CD4-positive, CD25-positive, alpha-beta regulatory T cell (primary cell): ENCODE measurements around the gene TOMM6. TPM values are rescaled to one million over a fixed set of nuclear protein-coding genes. Genes with fewer than 3 reads are reported as not detected.

Source experiments
- ATAC-seq, 2 donors: fragments of 150-1000 bp; cut with Tn5 transposase; one replicate each; pipeline ENCODE4 v1.10.0; 2021; ENCODE audit warnings: low read depth in 2 of 2, moderate number of reproducible peaks in 2 of 2, moderate library complexity in 1 of 2
- DNase-seq, 3 donors: peaks; one replicate each; pipeline versions ENCODE4 v3.0.0 to v3.0.0-alpha.2; 2012 to 2022; ENCODE audit warnings: mixed read lengths in 1 of 3
- H3K27ac ChIP-seq: one replicate; pipeline ENCODE4 v1.7.0; 2013; ENCODE audit warnings: mild to moderate bottlenecking, low read length; ENCODE audit not compliant: insufficient read depth, poor library complexity, severe bottlenecking
- H3K27me3 ChIP-seq: one replicate; pipeline ENCODE4 v1.7.0; 2013; ENCODE audit warnings: low read length; ENCODE audit not compliant: control insufficient read depth, insufficient read depth
- H3K36me3 ChIP-seq: one replicate; pipeline ENCODE4 v1.7.0; 2013; ENCODE audit warnings: mild to moderate bottlenecking, low read length, moderate library complexity; ENCODE audit not compliant: control insufficient read depth, insufficient read depth
- H3K4me1 ChIP-seq: 2 replicates; pipeline ENCODE4 v1.7.0; 2013; ENCODE audit warnings: mild to moderate bottlenecking, low read length; ENCODE audit not compliant: insufficient read depth, control insufficient read depth, poor library complexity, severe bottlenecking
- H3K4me3 ChIP-seq: one replicate; pipeline ENCODE4 v1.7.0; 2013; ENCODE audit warnings: low read depth, mild to moderate bottlenecking, low read length, moderate library complexity
- H3K9me3 ChIP-seq, 2 experiments: 1 replicate in 1 of 2; 2 replicates in 1 of 2; pipeline ENCODE4 v1.7.0; 2013; ENCODE audit warnings: low read length in 2 of 2, mild to moderate bottlenecking in 1 of 2, moderate library complexity in 1 of 2; ENCODE audit not compliant: control insufficient read depth in 2 of 2
- H3K27ac Mint-ChIP-seq, 3 donors: one replicate each; pipeline ENCODE4 v1.8.0; 2020 to 2022; ENCODE audit warnings: mild to moderate bottlenecking in 3 of 3, mixed read lengths in 3 of 3, moderate library complexity in 2 of 3
- H3K27me3 Mint-ChIP-seq: one replicate; pipeline ENCODE4 v1.8.0; 2022; ENCODE audit warnings: mild to moderate bottlenecking, mixed read lengths
- H3K36me3 Mint-ChIP-seq: one replicate; pipeline ENCODE4 v1.8.0; 2020; ENCODE audit warnings: mixed read lengths
- H3K4me1 Mint-ChIP-seq, 4 donors: one replicate each; pipeline ENCODE4 v1.8.0; 2020 to 2022; ENCODE audit warnings: mixed read lengths in 4 of 4, mild to moderate bottlenecking in 1 of 4
- H3K4me3 Mint-ChIP-seq, 4 donors: one replicate each; pipeline ENCODE4 v1.8.0; 2020 to 2022; ENCODE audit warnings: mild to moderate bottlenecking in 4 of 4, mixed read lengths in 4 of 4, moderate library complexity in 3 of 4
- H3K9me3 Mint-ChIP-seq, 7 donors: one replicate each; pipeline ENCODE4 v1.8.0; 2020 to 2022; ENCODE audit warnings: mixed read lengths in 7 of 7, mild to moderate bottlenecking in 3 of 7, moderate library complexity in 2 of 7
- polyA plus RNA-seq, 4 donors: library from polyadenylated mRNA; unstranded; fragments of 300-500 nt; fragmentation: Illumina TruSeq; gene quantifications; one replicate each; pipeline ENCODE4 v1.2.3, GENCODE V29; 2021
- total RNA-seq: library from RNA; stranded (reverse); gene quantifications from one replicate; pipeline ENCODE4 v1.2.3, GENCODE V29; 2022

TOMM6 gene
- total and polyA plus RNA-seq, 5 donors from 2014 or later = 102 to 364 (median 361) TPM

DNA sequence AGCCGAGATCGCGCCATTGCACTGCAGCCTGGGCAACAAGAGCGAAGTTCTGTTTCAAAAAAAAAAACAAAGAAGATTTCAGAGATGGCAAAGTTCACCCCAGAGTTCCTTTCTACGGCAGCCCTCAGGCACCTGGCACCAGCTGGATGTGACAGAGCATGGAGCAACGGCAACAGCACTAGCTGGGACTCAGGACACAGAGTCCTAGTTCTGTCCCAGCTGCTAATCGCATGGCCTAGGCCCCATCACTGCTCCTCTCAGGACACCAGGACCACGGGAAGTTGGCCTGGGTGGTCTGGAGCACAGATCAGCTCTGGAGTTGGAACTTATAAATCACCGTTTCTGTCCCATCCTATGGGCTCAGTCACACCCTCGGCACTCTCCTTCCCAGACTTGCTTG is 41.4 kb upstream of the TOMM6 start:
- no peak overlapping the region for H3K27ac Mint-ChIP-seq
- peaks cover 4% of the 10 kb centered on the region for H3K27me3 Mint-ChIP-seq
- no peaks in the 10 kb centered on the region for H3K27me3 ChIP-seq

DNA sequence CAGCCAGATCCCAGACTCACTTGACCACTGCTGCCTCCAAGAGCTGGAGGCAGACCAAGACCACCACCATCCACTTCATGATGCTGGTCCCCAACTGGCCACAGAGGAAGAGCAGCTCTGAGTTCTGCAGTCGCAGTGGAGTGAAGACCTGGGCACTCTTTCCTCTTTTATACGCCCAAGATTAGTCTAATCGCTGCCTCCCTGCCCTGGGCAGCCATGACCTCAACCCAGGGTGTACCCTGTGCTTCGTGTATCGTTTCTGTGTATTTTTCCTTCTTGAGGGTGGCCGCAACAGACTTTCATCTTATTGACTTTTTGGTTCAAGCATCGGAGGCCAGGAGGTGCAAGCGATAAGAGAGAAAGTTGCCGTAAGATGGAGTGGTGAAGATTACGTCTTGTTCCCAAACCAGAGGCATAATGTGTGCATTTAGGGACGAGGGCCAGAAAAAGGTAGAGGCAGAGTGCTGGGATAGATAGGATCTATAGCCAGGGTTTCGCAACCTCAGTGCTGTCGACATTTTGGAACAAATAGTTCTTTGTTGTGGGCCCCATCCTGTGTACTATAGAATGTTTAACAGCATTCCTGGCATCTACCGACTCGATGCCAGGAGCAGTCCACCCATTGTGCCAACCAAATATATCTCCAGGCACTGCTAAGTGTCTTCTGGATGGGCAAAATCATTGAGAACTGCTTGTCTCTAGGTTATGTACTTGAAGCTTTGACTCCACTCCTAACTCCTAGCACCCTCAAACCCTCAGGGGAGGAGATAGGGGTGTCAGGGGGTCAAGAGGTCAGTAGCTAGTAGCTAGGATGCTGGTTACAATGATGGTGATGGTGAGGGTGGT is 40.0 kb upstream of the TOMM6 start, which contains the start of gene PGC:
PGC (minus strand) TSS at position 142 of the 846 bp plus-strand sequence; CDS start at position 79, 63 bp downstream.
- no peaks in the 10 kb centered on the region for H3K27me3 ChIP-seq
- no peak within 1 kb of the TSS for H3K4me3 ChIP-seq
- peak within 1 kb of the TSS in 1 of 3 donors; percentile 27 for H3K27ac Mint-ChIP-seq
- peaks cover 0 to 2% (median 0%) of the 10 kb centered on the region in 7 donors for H3K9me3 Mint-ChIP-seq
- ATAC-seq (no peak), DNase-seq (no peak)
- H3K4me1 Mint-ChIP-seq = peaks cover 0 to 2% (median 0%) of the 10 kb centered on the region in 4 donors
- H3K4me3 Mint-ChIP-seq = no peak within 1 kb of the TSS
- no peaks in the 10 kb centered on the region for H3K36me3 Mint-ChIP-seq
- peaks cover 4% of the 10 kb centered on the region for H3K27me3 Mint-ChIP-seq
- no peak within 1 kb of the TSS for H3K27ac ChIP-seq
- no peaks in the 10 kb centered on the region for H3K4me1 ChIP-seq
- H3K36me3 ChIP-seq = no peaks in the 10 kb centered on the region
- no peaks in the 10 kb centered on the region for H3K9me3 ChIP-seq

More for the DNA sequence above, 41.4 kb upstream of the TOMM6 start:
- no peak for DNase-seq
- no peaks in the 10 kb centered on the region for H3K36me3 Mint-ChIP-seq
- no peak overlapping the region for H3K4me3 Mint-ChIP-seq
- no peak for ATAC-seq
- Histone ChIP-seq H3K4me3 (no peak overlapping the region), H3K27ac (no peak overlapping the region), H3K36me3 (no peaks in the 10 kb centered on the region), H3K9me3 (no peaks in the 10 kb centered on the region), H3K4me1 (no peaks in the 10 kb centered on the region)
- H3K9me3 Mint-ChIP-seq = peaks cover 0 to 2% (median 0%) of the 10 kb centered on the region in 7 donors
- H3K4me1 Mint-ChIP-seq = peaks cover 0 to 2% (median 0%) of the 10 kb centered on the region in 4 donors

DNA sequence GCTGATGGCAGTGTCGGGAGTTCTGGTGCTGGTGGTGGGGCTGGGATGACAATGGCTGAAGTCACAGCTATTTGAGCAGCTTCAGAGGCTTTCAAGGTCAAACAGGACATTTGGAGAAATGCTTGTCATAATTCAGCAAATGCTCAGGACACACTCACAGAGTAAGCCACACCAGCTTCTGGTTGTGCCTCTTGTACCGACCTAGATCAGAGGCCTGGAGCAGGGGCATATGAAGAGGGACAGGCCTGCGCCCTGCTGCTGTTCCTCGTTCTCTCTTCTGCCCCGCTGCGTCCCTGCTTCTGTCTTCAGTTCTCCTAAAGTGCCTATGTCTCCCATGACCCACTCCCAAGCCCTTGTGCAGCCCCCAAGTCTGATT is 39.4 kb upstream of the TOMM6 start:
- no peaks in the 10 kb centered on the region for H3K36me3 ChIP-seq
- DNase-seq (no peak), ATAC-seq (no peak)
- peaks cover 0 to 2% (median 0%) of the 10 kb centered on the region in 7 donors for H3K9me3 Mint-ChIP-seq
- H3K9me3 ChIP-seq = no peaks in the 10 kb centered on the region
- no peaks in the 10 kb centered on the region for H3K4me1 ChIP-seq
- H3K27ac ChIP-seq = no peak overlapping the region
- peaks cover 4% of the 10 kb centered on the region for H3K27me3 Mint-ChIP-seq
- H3K4me3 Mint-ChIP-seq = no peak overlapping the region
- no peaks in the 10 kb centered on the region for H3K27me3 ChIP-seq
- no peak overlapping the region for H3K27ac Mint-ChIP-seq
- no peaks in the 10 kb centered on the region for H3K36me3 Mint-ChIP-seq
- no peaks in the 10 kb centered on the region for H3K4me1 Mint-ChIP-seq
- no peak overlapping the region for H3K4me3 ChIP-seq

DNA sequence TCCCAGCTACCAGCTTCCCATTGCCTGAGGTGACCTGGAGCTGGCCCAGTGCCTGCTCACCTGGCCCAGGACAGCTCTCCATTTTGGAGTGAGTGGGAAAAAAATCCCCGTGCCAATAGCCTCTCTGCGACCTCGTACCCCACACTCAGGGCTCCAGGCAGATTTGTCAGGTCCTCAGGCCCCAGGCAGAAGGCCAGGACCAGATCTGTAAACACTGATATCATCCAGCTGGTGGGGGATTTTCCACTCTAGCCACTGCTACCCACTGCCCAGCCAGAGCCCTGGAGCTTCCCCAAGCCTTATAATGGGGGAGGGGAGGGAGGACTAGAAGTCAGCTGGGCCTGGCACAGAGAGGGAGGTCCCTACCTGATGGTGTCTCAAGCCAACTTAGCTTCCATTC is 39.0 kb upstream of the TOMM6 start:
- Histone ChIP-seq H3K36me3 (no peaks in the 10 kb centered on the region), H3K27ac (no peak overlapping the region), H3K4me1 (no peaks in the 10 kb centered on the region), H3K4me3 (no peak overlapping the region), H3K9me3 (no peaks in the 10 kb centered on the region), H3K27me3 (no peaks in the 10 kb centered on the region)
- DNase-seq (no peak), ATAC-seq (no peak)
- no peak overlapping the region for H3K27ac Mint-ChIP-seq
- H3K36me3 Mint-ChIP-seq = no peaks in the 10 kb centered on the region
- H3K4me1 Mint-ChIP-seq = no peaks in the 10 kb centered on the region
- H3K4me3 Mint-ChIP-seq = no peak overlapping the region
- peaks cover 0 to 2% (median 0%) of the 10 kb centered on the region in 7 donors for H3K9me3 Mint-ChIP-seq
- H3K27me3 Mint-ChIP-seq = peaks cover 4% of the 10 kb centered on the region

DNA sequence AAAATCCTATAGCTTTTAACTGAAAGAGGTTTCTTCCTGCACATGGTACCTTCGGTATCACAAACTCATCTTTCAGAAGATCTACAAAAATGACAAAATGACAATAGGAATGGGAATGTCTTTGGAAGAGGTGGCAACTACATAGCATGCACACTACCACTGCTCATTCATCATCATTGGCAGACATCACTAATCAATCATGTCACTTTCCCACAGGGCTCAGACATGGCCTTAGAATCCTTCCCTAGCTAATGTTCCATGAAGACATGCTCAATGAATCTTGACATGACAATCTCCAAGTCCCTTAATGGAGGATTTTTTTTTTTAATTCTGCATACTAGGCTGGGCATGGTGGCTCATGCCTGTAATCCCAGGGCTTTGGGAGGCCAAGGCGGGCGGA is 37.1 kb upstream of the TOMM6 start:
- Mint-ChIP-seq H3K4me3 (no peak overlapping the region), H3K27ac (no peak overlapping the region), H3K36me3 (no peaks in the 10 kb centered on the region), H3K27me3 (peaks cover 9% of the 10 kb centered on the region), H3K9me3 (peaks cover 0 to 2% (median 0%) of the 10 kb centered on the region in 7 donors), H3K4me1 (no peaks in the 10 kb centered on the region)
- no peak for ATAC-seq
- Histone ChIP-seq H3K27me3 (no peaks in the 10 kb centered on the region), H3K4me1 (no peaks in the 10 kb centered on the region), H3K36me3 (no peaks in the 10 kb centered on the region), H3K27ac (no peak overlapping the region), H3K4me3 (no peak overlapping the region), H3K9me3 (no peaks in the 10 kb centered on the region)
- DNase-seq = no peak

DNA sequence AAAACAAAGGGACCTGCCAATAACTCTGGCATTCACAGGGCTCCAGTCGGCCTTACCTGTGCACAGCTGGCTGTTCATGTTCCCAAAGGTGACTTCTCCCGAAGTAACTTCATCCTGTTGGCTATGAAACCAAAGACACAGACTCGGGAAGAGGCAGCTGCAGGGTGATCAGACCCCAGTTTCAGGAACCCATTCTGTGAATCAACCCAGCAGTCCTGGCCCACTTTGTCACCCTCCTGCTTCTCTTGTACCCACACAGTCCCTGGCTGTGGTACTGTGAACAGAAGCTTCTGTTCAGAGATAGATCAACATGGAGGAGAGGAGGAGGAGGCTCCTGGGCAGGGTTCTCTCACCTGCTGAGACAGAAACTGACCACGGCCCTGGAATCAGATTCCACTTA is 31.6 kb upstream of the TOMM6 start:
- H3K4me1 ChIP-seq = no peaks in the 10 kb centered on the region

DNA sequence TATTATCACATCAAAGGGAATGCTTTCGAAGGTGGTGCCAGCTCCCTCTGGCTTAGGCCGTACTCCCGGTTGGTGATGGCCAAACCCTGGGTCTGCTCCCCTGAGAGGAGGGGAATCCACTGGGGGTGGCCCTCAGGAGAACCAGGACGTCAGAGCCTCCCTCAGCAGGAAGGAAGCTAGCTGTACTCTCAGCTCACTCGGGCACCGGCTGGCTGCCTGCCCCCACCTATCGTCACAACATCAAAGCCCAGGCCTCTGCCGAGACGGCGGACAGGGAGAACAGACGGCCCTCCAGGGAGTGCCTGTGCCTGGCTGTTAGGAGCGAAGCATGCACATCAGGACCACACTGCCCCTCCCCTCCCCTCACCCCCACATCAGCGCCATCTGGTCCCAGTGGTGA is 31.1 kb upstream of the TOMM6 start:
- Mint-ChIP-seq H3K4me1 (peaks cover 0 to 2% (median under 1%) of the 10 kb centered on the region in 4 donors), H3K27ac (no peak overlapping the region), H3K36me3 (no peaks in the 10 kb centered on the region), H3K27me3 (peaks cover 5% of the 10 kb centered on the region), H3K9me3 (peaks cover 0 to 1% (median 0%) of the 10 kb centered on the region in 7 donors), H3K4me3 (no peak overlapping the region)
- H3K4me3 ChIP-seq = no peak overlapping the region
- ATAC-seq (no peak), DNase-seq (no peak)
- H3K27me3 ChIP-seq = no peaks in the 10 kb centered on the region
- H3K36me3 ChIP-seq = no peaks in the 10 kb centered on the region
- H3K9me3 ChIP-seq = no peaks in the 10 kb centered on the region
- H3K4me1 ChIP-seq = no peaks in the 10 kb centered on the region
- no peak overlapping the region for H3K27ac ChIP-seq

More for the DNA sequence above, 31.6 kb upstream of the TOMM6 start:
- H3K36me3 Mint-ChIP-seq = no peaks in the 10 kb centered on the region
- Histone ChIP-seq H3K36me3 (no peaks in the 10 kb centered on the region), H3K4me3 (no peak overlapping the region), H3K27ac (no peak overlapping the region), H3K27me3 (no peaks in the 10 kb centered on the region), H3K9me3 (no peaks in the 10 kb centered on the region)
- H3K9me3 Mint-ChIP-seq = peaks cover 0 to 1% (median 0%) of the 10 kb centered on the region in 7 donors
- ATAC-seq (no peak), DNase-seq (no peak)
- peaks cover 0 to 2% (median under 1%) of the 10 kb centered on the region in 4 donors for H3K4me1 Mint-ChIP-seq
- H3K27me3 Mint-ChIP-seq = peaks cover 5% of the 10 kb centered on the region
- H3K4me3 Mint-ChIP-seq = no peak overlapping the region
- no peak overlapping the region for H3K27ac Mint-ChIP-seq

DNA sequence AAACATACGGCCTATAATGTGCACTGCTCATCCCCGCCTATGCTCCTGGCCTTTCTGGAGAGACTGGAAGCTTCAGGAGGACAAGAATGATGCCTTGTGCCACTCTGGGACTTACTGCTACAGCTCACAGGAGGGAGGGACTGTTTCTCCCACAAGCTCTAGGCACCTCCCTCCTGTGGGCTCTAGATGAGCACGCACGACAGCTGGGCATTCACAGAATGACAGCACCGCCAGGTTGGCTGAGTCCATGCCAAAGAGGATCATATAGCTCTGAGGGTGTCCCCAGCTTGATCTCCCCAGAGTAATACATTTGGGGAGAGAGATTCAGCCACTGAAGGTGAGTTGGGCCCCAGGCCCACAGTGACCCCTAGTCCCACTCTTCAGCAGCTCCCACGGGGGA is 30.2 kb upstream of the TOMM6 start:
- Histone ChIP-seq H3K27me3 (no peaks in the 10 kb centered on the region), H3K27ac (no peak overlapping the region), H3K4me3 (no peak overlapping the region), H3K4me1 (no peaks in the 10 kb centered on the region), H3K9me3 (no peaks in the 10 kb centered on the region), H3K36me3 (no peaks in the 10 kb centered on the region)
- DNase-seq = no peak
- peaks cover 9% of the 10 kb centered on the region for H3K27me3 Mint-ChIP-seq
- H3K4me1 Mint-ChIP-seq = peaks cover 0 to 2% (median under 1%) of the 10 kb centered on the region in 4 donors
- H3K36me3 Mint-ChIP-seq = no peaks in the 10 kb centered on the region
- no peak for ATAC-seq
- peaks cover 0 to 1% (median 0%) of the 10 kb centered on the region in 7 donors for H3K9me3 Mint-ChIP-seq
- H3K27ac Mint-ChIP-seq = no peak overlapping the region
- no peak overlapping the region for H3K4me3 Mint-ChIP-seq
